D341Med (cell line): ENCODE data around the gene GLIS1.

Experiments
- DNase-seq: peaks from one replicate; pipeline ENCODE4 v3.0.0; 2012; ENCODE audit warnings: low spot score

GLIS1 gene

DNA sequence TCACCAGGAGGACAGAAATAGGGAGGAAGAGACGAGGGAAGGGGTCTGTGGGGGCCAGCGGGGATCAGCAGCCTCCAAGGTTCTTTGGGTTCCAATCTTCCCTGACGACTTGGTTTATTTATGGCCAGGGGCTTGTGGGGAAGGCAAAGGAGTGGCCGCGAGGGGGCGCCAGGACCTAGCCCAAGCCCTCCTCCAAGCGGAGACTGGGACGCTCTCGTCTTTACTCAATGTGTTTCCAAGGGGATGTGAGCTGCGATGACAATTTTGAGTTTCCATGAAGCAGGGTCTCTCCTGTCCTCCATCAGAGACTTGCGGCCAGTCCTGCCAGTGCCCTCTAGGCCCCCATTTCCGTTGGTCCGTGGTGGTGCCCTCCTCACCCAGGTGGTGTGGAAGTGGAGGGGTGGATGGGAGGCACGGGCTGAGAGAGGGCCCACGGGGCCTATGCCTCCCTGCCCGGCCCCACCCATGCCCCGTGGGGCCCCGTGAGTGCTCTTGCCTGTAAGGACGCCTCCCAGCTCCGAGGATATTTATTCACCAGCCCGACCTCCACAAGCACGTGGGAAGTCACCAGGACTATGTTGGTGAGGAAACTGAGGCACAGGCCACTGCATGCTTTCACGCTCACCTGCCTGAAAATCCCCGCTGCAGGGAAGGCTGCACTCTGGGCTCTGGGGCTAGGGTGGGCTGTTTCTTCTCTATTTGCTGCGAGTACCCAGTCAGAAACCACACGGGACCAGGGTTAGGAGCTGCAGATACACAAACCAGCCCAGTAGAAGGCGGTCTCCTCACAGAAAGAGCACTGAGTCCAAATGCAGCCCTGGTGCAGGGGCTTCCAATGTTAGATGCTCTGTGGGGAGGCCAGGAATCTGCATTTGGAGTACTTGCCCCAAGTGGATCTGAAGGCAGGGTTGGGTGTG is 253.2 kb downstream of the GLIS1 start:
- peak; percentile 87 for DNase-seq

DNA sequence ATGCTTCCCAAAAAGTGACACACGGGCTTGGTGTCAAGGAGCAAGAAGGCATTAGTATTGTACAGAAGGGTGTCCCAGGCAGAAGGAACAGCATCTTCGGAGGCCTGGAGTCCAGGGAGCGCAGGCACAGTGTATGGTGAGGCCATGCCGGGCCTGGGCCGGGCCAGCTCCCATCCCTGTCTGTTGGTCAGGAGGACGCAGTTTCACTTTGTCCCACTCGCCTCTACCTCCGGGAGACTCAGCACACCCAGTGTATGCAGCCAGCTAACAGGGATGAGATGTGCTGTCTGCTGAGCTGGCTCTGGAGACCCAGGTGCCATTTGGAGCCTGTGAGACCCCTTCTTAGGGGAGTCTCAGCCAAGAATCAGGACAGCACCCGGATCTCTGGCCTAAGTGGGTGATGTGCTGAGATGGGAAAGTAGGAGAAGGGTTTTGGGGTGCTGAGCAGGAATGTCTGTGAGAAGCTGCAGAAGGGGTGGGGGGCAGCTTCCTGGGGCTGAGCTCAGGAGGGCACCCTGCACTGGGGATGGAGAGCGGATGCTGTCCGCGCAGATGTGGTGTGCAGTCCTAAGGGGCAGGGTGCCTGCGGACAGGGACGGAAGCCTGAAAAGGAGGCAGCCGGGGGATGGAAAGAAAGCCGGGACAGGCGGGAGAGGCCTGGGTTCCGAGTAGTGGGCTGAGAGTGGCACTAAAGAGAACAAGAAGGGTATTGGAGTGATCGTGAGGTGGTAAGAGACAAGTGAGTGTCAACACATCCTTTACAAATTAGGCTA is 254.1 kb downstream of the GLIS1 start:
- DNase-seq, result no peak

DNA sequence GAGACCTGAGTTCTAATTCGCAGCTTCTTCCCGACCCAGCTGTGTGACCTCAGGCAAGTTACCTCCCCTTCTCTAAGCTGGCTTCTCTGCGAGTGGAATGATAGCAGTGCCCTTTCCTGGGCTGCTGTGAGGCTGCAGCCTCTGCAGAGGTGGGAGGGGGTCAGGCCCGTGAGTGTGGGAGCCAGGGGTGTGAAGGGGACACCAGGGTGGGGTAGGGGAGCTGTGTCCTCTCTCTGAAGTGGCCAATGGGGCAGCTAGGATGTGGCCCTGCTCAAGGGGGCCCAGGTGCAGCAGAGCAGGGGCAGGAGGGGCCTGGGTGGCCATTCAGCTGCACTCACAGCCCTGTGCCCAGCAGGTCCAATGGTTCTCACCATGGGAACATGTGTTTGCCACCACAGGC is 255.3 kb downstream of the GLIS1 start:
- no peak for DNase-seq

DNA sequence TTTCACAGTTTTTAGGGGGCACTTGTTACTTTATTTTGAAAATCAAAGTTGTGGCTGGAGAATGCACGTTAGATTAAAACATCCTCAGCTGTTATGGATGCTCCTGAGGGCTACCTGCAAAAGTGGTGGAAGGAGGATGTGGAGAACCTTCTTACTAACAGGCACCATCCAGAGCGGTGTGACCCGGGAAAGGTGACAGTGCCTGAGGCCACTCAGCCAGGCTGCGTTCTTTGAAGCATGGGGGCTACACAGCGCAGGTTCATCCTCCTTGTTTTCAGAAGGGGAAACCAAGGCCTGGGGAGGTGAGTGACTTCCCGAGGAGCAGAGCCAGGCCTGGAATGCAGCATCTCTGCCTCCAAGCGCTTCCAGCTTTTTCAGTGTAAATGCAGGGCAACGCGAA is 255.8 kb downstream of the GLIS1 start:
- no peak for DNase-seq

DNA sequence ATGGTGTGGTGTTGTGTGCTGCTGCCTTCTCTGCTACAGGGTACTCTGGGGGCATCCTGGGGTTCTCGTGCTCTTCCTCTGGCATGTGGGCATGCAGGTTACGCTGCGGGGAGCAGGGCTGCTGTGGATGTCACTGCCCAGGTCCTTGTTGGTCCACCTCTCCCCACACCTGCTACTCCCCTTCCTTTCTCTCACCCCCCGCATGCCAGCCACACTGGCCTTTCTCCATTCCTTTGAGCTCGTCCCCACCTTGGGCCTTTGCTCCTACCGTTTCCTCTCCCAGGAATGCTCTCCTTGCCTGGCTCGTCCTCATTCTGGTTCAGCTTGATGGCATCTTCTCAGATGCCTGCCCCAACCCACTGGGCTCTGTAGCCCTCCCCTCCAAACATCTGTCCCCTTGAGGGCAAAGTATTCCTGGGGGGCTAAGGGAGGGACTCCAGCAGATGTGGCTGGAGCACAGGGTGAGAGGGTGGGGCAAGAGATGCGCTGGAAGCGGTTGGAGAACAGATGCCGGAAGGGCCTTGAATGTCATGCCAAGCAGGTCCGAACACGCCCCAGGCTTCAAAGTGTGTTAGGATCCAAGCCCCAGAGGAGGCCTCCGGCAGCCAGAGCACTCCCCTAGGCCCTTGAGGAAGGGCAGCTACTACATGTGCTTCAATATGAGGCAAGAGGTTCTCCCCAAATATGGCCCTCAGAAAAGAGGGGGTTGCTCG is 256.4 kb downstream of the GLIS1 start:
- DNase-seq, result no peak

DNA sequence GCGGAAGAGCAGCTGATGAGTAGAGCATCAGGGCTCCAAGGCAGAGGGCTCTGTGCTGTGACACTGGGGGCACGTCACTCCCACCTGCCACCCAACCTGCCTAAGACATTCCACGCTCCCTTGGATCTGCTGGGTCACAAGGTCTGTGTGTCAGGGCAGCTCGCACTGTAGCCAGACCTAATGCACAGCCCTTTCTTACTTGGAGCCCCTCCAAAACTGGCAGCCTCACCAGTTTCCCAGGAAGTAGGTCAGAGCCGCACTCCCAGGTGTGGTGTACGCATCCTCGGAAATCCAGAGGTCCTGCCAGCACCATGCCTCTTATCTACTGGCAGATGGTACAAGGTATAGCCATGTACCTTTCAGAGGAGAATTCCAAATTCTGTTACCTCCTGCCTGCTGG is 257.5 kb downstream of the GLIS1 start:
- no peak for DNase-seq

DNA sequence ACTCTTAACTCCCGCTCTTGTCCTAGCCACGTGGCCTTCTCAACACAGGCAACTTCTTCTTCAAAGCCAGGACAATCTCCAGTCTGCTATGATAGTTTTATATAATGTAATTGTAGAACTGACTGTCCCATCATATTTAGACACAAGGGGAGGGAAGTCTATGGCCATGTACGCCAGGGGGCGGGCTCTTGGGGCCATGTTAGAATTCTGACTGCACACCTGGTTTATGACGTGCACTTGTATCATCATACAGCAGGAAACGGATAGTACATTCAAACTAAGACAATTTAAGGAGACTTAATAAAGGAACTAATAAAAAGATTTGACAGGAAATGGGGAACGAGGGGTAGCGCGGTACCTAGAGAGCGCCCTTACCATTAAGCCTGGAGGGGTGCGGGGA is 258.3 kb downstream of the GLIS1 start:
- DNase-seq, result no peak

DNA sequence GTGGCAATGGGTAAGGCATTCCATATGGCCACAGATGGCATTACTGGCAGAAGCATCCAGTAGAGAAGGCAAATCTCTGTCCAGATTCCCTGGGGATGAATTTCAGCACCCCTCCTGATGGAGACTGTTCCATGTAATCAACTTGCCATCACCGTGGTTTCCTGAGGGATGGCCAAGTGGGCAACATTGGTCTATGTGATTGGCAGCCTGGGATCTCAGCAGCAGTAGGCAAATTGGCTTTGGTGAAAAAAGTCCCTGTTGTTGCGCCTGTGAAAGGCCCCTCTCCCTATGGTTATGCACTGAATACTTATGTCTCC is 260.5 kb downstream of the GLIS1 start:
- DNase-seq, result no peak

DNA sequence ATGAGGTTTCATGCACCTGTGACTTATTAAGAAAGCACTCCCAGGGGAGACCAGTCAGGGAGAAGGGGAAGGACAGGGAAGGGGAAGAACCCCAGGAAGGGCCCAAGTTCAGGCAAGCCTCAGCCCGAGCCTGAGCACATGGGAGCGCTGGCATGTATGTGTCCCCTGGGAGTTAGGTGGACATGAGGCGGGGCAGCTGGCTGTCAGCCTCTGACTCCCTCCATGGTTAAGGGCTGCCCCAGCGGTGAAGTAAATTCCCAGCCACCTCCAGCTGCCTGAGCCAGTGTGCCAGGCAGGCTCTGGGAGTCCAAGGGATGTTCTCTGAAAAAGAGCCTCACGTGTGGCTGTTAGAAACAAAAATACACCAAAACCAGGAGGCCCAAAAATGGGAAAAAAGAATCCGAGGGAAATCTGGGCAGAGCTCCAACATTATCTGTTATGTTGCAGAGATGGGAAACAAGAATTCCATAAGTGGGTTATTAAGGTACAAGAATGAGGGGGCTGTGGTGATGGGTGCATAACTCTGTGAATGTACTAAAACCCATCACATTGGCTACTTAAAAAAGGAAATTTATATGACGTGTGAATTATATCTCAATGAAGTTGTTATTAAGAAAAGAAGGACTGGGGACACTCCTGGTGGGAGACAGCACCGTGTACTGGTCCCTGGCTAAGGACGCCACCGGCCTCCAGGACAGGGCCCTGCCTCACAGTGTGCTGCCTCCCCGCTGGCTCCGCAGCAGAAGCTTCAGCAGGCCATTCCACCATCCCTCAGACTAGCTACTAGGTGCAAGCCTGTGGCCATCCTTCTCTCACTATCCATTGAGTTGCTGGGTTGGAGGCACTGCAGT is 261.1 kb downstream of the GLIS1 start:
- DNase-seq, result no peak

DNA sequence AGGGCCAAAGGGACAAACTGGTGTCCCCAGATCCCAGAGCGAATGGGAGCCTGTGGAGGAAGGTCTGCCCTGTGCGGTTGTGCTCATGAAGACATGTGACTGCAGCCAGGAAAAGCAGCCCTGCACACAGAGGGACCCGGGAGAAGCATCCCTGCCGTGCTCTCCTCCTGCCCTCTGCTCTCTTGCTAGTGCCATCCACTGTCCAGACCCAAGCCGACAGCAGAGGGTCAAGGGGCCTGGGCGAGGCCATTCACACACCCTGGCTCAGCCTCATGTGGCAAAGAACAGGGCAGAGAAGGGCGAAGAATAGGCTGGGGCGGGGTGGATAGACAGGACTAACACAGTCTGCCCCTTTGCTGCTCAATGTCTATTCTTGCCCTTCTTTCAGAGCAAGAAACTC is 262.4 kb downstream of the GLIS1 start:
- no peak for DNase-seq

GRCh38 chr1:53475664-53476063 is 263.3 kb downstream of the GLIS1 start:
- no peak for DNase-seq

- no peak for DNase-seq
These were observed 265.5 kb downstream of the GLIS1 start for GRCh38 chr1:53473463-53473862.

GRCh38 chr1:53471000-53471399 is 268.0 kb downstream of the GLIS1 start:
- DNase-seq, result no peak

DNA sequence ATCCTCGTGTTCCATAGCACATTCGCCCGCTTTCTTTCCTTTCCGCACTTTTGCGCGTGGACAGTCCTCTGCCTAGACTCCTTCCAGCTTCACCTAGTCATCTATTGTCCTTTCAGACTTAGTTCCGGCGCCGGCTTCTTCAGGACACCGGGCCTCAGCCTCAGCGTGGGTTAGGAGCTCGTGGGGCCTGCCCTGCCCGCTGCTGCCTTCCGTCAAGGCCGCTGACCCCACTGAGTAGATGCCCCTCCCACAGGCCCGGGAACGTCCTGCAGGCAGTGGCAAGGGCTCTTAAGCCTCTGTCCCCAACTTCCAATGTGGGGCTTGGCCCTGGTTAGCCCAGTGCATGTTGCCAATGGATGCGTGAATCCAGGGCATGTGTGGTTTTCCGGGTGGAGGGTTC is 268.4 kb downstream of the GLIS1 start:
- no peak for DNase-seq

GRCh38 chr1:53470155-53470554 is 268.8 kb downstream of the GLIS1 start:
- DNase-seq, result peak; percentile 86

DNA sequence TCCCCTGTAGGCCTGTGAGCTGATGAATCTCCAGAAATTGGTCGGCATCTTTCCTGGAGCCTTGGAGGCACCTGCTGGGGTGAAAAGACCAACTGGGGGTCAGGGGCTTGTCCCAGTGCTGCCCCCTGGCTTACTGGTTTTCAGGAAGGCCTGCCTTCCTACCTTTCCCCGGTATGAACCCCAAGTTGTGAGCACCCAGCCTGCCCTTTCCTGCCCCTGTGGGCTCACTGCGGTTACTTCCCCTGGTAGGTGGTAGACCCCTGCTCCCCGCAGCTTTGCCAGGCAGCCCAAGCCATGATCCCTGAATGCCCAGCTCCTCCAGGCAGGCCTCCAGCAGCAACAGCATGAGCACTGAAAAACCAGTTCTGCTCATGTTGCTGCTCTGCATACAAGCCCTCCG is 269.6 kb downstream of the GLIS1 start:
- DNase-seq, result no peak

- DNase-seq, result no peak
These were observed 270.6 kb downstream of the GLIS1 start for GRCh38 chr1:53468374-53468773.

GRCh38 chr1:53467391-53467790 is 271.6 kb downstream of the GLIS1 start:
- no peak for DNase-seq

DNA sequence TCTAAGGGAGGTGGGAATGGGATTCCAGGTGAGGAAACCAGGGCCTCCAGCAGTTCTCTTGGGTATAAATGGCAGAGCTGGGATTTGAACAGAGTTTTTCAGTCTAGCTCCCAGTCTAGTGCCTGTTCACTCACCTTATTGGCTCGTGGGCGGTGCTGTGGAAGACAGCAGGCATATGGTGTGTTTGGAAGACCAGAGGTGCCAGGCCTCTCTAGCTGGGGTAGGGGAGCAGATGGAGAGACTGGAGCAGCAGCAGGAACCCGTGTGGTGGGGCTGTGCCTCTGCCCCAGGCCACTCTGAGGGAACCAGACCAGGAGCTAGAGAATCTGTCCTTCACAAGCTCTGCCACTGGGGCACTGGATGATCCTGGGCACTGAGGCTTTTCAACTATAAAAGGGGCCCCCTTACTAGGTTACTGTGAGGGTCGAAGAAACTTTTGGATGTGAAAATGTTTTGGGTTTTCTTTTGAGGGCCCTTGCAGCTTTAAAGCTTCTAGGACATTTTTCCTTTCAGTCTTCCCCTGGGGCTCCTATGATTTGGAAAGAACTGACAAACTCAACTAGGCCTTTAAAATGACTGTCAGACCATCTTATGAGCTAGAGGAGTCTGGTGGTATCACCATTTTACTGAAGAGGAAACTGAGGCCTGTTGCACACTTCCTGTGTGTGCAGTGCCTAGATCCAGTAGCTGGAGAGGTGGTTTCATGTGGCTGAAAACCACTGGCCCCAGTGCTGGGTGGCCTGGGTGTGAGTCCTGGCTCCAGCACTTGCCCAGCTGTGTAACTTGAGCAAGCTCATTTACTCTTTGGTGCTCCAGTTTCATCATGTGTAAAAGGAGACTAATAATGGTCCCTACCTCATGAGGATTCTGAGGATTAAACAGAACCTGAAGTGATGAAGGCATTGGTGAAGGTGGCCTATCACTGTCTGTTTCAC is 273.7 kb downstream of the GLIS1 start:
- DNase-seq, result no peak

GRCh38 chr1:53463961-53464899 is 274.7 kb downstream of the GLIS1 start:
- DNase-seq, result no peak
